PC-3 (cell line): Measurements from ENCODE around the gene ATXN1L.
"Not testable (repeated sequence)": the region's sequence is repeated elsewhere in the genome, so short reads cannot be mapped to it uniquely, and the experiment has no call there.

ENCODE experiments used
- CTCF ChIP-seq: fragments of 300-600 bp; sonication (generic); conservative IDR thresholded peaks from 2 replicates; pipeline ENCODE4 v1.5.1; 2017; ENCODE audit warnings: antibody characterized with exemption, low read depth, mild to moderate bottlenecking, low read length
- EZH2phosphoT487 ChIP-seq: fragments of 300-600 bp; sonication (generic); IDR thresholded peaks from 2 replicates; pipeline ENCODE4 v1.6.1; 2018; ENCODE audit warnings: mild to moderate bottlenecking, antibody characterized with exemption, low read length, borderline replicate concordance

GRCh38 chr16:71905765-71906164 lies 60.0 kb downstream of the ATXN1L start:
- TF ChIP-seq EZH2phosphoT487, CTCF: not testable (repeated sequence)
